Panc1 (cell line): ENCODE measurements around the gene CLDN34. TPM values are rescaled to one million over a fixed set of nuclear protein-coding genes. Genes with fewer than 3 reads are reported as not detected.

Experiments used
- ATAC-seq: fragments of 200-7000 bp; cut with Tn5 transposase; 2 replicates; pipeline ENCODE4 v1.9.1; 2020; ENCODE audit warnings: mild to moderate bottlenecking, moderate library complexity
- BruUV-seq: library from RNA; stranded (reverse); fragments of 400-500 nt; replicated peaks from 2 replicates; lab custom pipeline; 2021; lab: Mats Ljungman, UMichigan
- CTCF ChIA-PET: fragments of 300-600 bp; sonication (Branson Sonifier 250); formaldehyde crosslinking; loops from one replicate; lab custom pipeline; 2022; ENCODE audit warnings: antibody characterized with exemption; lab: Charles Lee
- POLR2A ChIA-PET: fragments of 300-600 bp; sonication (Branson Sonifier 250); formaldehyde crosslinking; loops from one replicate; lab custom pipeline; 2022; ENCODE audit warnings: antibody characterized with exemption; lab: Charles Lee
- DNase-seq: peaks from one replicate; pipeline ENCODE4 v3.0.0-alpha.2; 2010; ENCODE audit warnings: low read depth, low spot score
- H3K27ac ChIP-seq: 2 replicates; pipeline ENCODE4 v1.5.1; 2011; ENCODE audit warnings: mild to moderate bottlenecking, low read length, inconsistent platforms
- H3K27me3 ChIP-seq: fragments of 200-500 bp; sonication (Bioruptor generic); 2 replicates; pipeline ENCODE4 v1.6.0; 2014; ENCODE audit warnings: low read length, inconsistent platforms; ENCODE audit not compliant: control insufficient read depth, insufficient read depth
- H3K36me3 ChIP-seq: fragments of 200-500 bp; sonication (Bioruptor generic); 2 replicates; pipeline ENCODE4 v1.5.1; 2014; ENCODE audit warnings: inconsistent platforms, mild to moderate bottlenecking, low read length, moderate library complexity; ENCODE audit not compliant: control insufficient read depth, insufficient read depth
- H3K4me1 ChIP-seq: 2 replicates; pipeline ENCODE4 v1.5.1; 2011; ENCODE audit warnings: inconsistent platforms, mild to moderate bottlenecking, low read length, moderate library complexity; ENCODE audit not compliant: control insufficient read depth, insufficient read depth
- H3K4me3 ChIP-seq, 2 experiments: 2 replicates each; pipeline ENCODE4 v1.5.1; 2011 to 2012; ENCODE audit warnings: low read depth in 2 of 2, low read length in 2 of 2, mild to moderate bottlenecking in 2 of 2, inconsistent platforms in 1 of 2, moderate library complexity in 1 of 2
- H3K9me3 ChIP-seq: fragments of 200-500 bp; sonication (Bioruptor generic); 2 replicates; pipeline ENCODE4 v1.5.1; 2014; ENCODE audit warnings: low read depth, mild to moderate bottlenecking, inconsistent platforms, low read length, moderate library complexity; ENCODE audit not compliant: control insufficient read depth, insufficient read depth
- POLR2AphosphoS5 ChIP-seq: IDR thresholded peaks from 2 replicates; pipeline ENCODE4 v1.6.1; 2012; ENCODE audit warnings: mild to moderate bottlenecking, low read depth, low read length, moderate library complexity
- SIN3A ChIP-seq: IDR thresholded peaks from 2 replicates; pipeline ENCODE4 v1.6.1; 2012; ENCODE audit warnings: low read depth, mild to moderate bottlenecking, low read length, moderate library complexity, borderline replicate concordance; ENCODE audit not compliant: insufficient read depth
- TCF7L2 ChIP-seq: IDR thresholded peaks from 2 replicates; pipeline ENCODE4 v1.6.1; 2011; ENCODE audit warnings: mild to moderate bottlenecking, low read depth, low read length, inconsistent platforms
- in situ Hi-C: cut with HindIII; loops from 2 replicates; pipeline ENCODE4 v1.10.0; 2016; ENCODE audit warnings: low sequenced_read_pairs, low pct_unique_long_range_greater_than_20kb
- intact Hi-C: fragments of 100-400 bp; cut with micrococcal nuclease; formaldehyde crosslinking; loops from one replicate; pipeline ENCODE4 v1.10.0; 2022; ENCODE audit not compliant: unreplicated experiment
- total RNA-seq: library from RNA; stranded (reverse); gene quantifications from one replicate; pipeline ENCODE4 v1.2.1, GENCODE V29; 2021; ENCODE audit not compliant: unreplicated experiment
- TF ChIP-seq, protein P1 (sequence below): fragments of 450-650 bp; IDR thresholded peaks from 2 replicates; pipeline ENCODE4 v1.5.1; 2017; ENCODE audit warnings: mild to moderate bottlenecking
- TF ChIP-seq, protein P2 (sequence below), 2 experiments: IDR thresholded peaks; 2 replicates each; pipeline ENCODE4 v1.6.1; 2011 to 2012; ENCODE audit warnings: low read depth in 2 of 2, control low read depth in 1 of 2, low read length in 1 of 2, mild to moderate bottlenecking in 1 of 2, moderate library complexity in 1 of 2; ENCODE audit not compliant: insufficient read depth in 1 of 2

CLDN34 gene
- total RNA-seq, 1 experiment from 2014 or later = not detected

DNA sequence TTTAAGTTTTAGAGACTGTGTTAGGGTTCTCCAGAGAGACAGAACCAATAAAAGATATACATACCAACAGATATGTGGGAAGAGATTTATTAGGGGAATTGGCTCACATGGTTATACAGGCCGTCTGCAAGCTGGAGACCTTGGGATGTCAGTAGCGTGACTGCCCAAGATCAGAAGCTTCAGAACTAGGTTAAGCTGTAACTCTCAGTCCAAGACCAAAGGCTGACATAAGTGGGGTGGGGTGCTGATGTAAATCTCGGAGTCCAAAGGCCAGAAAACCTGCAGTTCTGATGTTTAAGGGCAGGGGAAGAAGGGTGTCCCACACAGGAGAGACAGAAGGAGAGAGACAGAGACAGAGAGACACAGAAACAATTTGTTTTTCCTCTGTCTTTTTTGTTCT is 10.5 kb downstream of the CLDN34 start:
- Histone ChIP-seq H3K9me3 (no peaks in the 10 kb centered on the region), H3K4me1 (no peaks in the 10 kb centered on the region), H3K27ac (no peak overlapping the region), H3K36me3 (no peaks in the 10 kb centered on the region), H3K27me3 (no peaks in the 10 kb centered on the region), H3K4me3 (no peak overlapping the region)
- TF ChIP-seq, protein P1, sequence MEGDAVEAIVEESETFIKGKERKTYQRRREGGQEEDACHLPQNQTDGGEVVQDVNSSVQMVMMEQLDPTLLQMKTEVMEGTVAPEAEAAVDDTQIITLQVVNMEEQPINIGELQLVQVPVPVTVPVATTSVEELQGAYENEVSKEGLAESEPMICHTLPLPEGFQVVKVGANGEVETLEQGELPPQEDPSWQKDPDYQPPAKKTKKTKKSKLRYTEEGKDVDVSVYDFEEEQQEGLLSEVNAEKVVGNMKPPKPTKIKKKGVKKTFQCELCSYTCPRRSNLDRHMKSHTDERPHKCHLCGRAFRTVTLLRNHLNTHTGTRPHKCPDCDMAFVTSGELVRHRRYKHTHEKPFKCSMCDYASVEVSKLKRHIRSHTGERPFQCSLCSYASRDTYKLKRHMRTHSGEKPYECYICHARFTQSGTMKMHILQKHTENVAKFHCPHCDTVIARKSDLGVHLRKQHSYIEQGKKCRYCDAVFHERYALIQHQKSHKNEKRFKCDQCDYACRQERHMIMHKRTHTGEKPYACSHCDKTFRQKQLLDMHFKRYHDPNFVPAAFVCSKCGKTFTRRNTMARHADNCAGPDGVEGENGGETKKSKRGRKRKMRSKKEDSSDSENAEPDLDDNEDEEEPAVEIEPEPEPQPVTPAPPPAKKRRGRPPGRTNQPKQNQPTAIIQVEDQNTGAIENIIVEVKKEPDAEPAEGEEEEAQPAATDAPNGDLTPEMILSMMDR = no peak
- TF ChIP-seq TCF7L2 (no peak), SIN3A (no peak), POLR2AphosphoS5 (no peak)
- TF ChIP-seq, protein P2, sequence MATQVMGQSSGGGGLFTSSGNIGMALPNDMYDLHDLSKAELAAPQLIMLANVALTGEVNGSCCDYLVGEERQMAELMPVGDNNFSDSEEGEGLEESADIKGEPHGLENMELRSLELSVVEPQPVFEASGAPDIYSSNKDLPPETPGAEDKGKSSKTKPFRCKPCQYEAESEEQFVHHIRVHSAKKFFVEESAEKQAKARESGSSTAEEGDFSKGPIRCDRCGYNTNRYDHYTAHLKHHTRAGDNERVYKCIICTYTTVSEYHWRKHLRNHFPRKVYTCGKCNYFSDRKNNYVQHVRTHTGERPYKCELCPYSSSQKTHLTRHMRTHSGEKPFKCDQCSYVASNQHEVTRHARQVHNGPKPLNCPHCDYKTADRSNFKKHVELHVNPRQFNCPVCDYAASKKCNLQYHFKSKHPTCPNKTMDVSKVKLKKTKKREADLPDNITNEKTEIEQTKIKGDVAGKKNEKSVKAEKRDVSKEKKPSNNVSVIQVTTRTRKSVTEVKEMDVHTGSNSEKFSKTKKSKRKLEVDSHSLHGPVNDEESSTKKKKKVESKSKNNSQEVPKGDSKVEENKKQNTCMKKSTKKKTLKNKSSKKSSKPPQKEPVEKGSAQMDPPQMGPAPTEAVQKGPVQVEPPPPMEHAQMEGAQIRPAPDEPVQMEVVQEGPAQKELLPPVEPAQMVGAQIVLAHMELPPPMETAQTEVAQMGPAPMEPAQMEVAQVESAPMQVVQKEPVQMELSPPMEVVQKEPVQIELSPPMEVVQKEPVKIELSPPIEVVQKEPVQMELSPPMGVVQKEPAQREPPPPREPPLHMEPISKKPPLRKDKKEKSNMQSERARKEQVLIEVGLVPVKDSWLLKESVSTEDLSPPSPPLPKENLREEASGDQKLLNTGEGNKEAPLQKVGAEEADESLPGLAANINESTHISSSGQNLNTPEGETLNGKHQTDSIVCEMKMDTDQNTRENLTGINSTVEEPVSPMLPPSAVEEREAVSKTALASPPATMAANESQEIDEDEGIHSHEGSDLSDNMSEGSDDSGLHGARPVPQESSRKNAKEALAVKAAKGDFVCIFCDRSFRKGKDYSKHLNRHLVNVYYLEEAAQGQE (IDR thresholded peaks at IDR 0.05; ENCODE audit: insufficient read depth in 1 of 2, low read depth in 2 of 2, low read length in 1 of 2) = no peak
- intact Hi-C loops (no loop called here), in situ Hi-C loops (no loop called here)
- ATAC-seq (no peak), DNase-seq (no peak)
- no TSS peak for BruUV-seq
- POLR2A ChIA-PET = no interaction called here
- CTCF ChIA-PET = no interaction called here

DNA sequence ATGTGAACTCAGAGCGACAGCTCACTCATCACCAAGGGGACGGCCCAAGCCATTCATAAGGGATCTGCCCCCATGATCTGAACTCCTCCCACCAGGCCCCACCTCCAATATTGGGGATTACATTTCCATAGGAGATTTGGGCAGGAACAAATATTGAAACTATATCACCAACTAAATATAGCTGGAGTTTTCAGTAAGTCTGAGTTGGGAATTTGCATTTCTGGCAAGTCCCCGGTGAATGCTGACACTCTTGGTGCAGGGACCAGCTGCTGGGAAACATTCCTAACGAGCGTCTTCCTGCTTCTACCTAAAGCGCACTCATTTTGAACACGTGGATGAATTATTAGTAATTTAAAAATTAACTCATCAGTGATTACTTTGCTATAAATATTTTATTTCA is 13.2 kb downstream of the CLDN34 start:
- POLR2A ChIA-PET = no interaction called here
- no TSS peak for BruUV-seq
- ATAC-seq (no peak), DNase-seq (no peak)
- Histone ChIP-seq H3K27me3 (no peaks in the 10 kb centered on the region), H3K36me3 (no peaks in the 10 kb centered on the region), H3K27ac (no peak overlapping the region), H3K4me3 (no peak overlapping the region), H3K4me1 (no peaks in the 10 kb centered on the region), H3K9me3 (no peaks in the 10 kb centered on the region)
- CTCF ChIA-PET = no interaction called here
- intact Hi-C loops = no loop called here
- in situ Hi-C loops = no loop called here
- TF ChIP-seq SIN3A = no peak
- no peak for TF ChIP-seq TCF7L2
- TF ChIP-seq, protein P1 = no peak
- TF ChIP-seq, protein P2 (IDR thresholded peaks at IDR 0.05; ENCODE audit: insufficient read depth in 1 of 2, low read depth in 2 of 2, low read length in 1 of 2) = no peak
- TF ChIP-seq POLR2AphosphoS5 = no peak
